Dermis blood vessel endothelial cell (primary cell): Measurements from ENCODE around the gene CLTCL1. TPM values are rescaled to one million over a fixed set of nuclear protein-coding genes. Genes with fewer than 3 reads are reported as not detected.
"Not testable (repeated sequence)": the region's sequence is repeated elsewhere in the genome, so short reads cannot be mapped to it uniquely, and the experiment has no call there.

ENCODE experiments used
- DNase-seq: peaks from one replicate; pipeline ENCODE4 v3.0.0; 2010
- total RNA-seq: library from RNA; depleted of rRNA; stranded (reverse); fragments of >200 nt; gene quantifications from 2 replicates; pipeline ENCODE4 v1.2.3, GENCODE V29; 2014

Gene CLTCL1
- total RNA-seq, 1 donor from 2014 or later = 4.9 TPM

- no peak for DNase-seq
Measured at GRCh38 chr22:19216579-19216978, 74.9 kb downstream of the CLTCL1 start.

- no peak for DNase-seq
Measured at GRCh38 chr22:19215360-19215759, 76.2 kb downstream of the CLTCL1 start.

- DNase-seq = no peak
Measured at GRCh38 chr22:19214078-19214473, 77.4 kb downstream of the CLTCL1 start.

GRCh38 chr22:19213442-19214077 is 78.0 kb downstream of the CLTCL1 start:
- no peak for DNase-seq

- DNase-seq = no peak
Measured at GRCh38 chr22:19213001-19213400, 78.5 kb downstream of the CLTCL1 start.

- no peak for DNase-seq
Measured at GRCh38 chr22:19212302-19212870, 79.1 kb downstream of the CLTCL1 start.

- no peak for DNase-seq
Measured at GRCh38 chr22:19210188-19210587, 81.3 kb downstream of the CLTCL1 start.

- no peak for DNase-seq
Measured at GRCh38 chr22:19208287-19208847, 83.2 kb downstream of the CLTCL1 start.

GRCh38 chr22:19207884-19208283 is 83.6 kb downstream of the CLTCL1 start:
- DNase-seq = no peak

- no peak for DNase-seq
Measured at GRCh38 chr22:19207401-19207808, 84.1 kb downstream of the CLTCL1 start.

- DNase-seq = no peak
Measured at GRCh38 chr22:19206287-19206686, 85.2 kb downstream of the CLTCL1 start.

- DNase-seq = no peak
Measured at GRCh38 chr22:19204640-19205039, 86.9 kb downstream of the CLTCL1 start.

- DNase-seq = no peak
Measured at GRCh38 chr22:19203834-19204233, 87.7 kb downstream of the CLTCL1 start.

- not testable (repeated sequence) for DNase-seq
Measured at GRCh38 chr22:19202799-19203186, 88.7 kb downstream of the CLTCL1 start.

- DNase-seq = no peak
Measured at GRCh38 chr22:19201869-19202798, 89.4 kb downstream of the CLTCL1 start.

GRCh38 chr22:19201130-19201868 is 90.2 kb downstream of the CLTCL1 start:
- no peak for DNase-seq

- DNase-seq = no peak
Measured at GRCh38 chr22:19199479-19199878, 92.0 kb downstream of the CLTCL1 start.

GRCh38 chr22:19197997-19198865 is 93.3 kb downstream of the CLTCL1 start:
- DNase-seq = no peak

- no peak for DNase-seq
Measured at GRCh38 chr22:19196841-19197612, 94.5 kb downstream of the CLTCL1 start.
